Lower leg skin (tissue), 4 donors: ENCODE measurements around the gene FBH1. TPM values are rescaled to one million over a fixed set of nuclear protein-coding genes. Genes with fewer than 3 reads are reported as not detected.

Experiments
- DNase-seq, 2 donors: peaks; one replicate each; pipeline ENCODE4 v3.0.0-alpha.2; 2019; ENCODE audit warnings: low spot score in 2 of 2
- H3K4me3 ChIP-seq: fragments of 200-600 bp; sonication (generic); 2 replicates; pipeline ENCODE4 v1.5.1; 2017; ENCODE audit warnings: mild to moderate bottlenecking, low read depth; ENCODE audit not compliant: poor library complexity, severe bottlenecking
- POLR2A ChIP-seq, 2 donors: fragments of 450-650 bp; IDR thresholded peaks; one replicate each; pipeline ENCODE4 v1.6.1; 2016 to 2017; ENCODE audit warnings: antibody characterized with exemption in 2 of 2, mild to moderate bottlenecking in 1 of 2, moderate library complexity in 1 of 2
- WGBS, 2 donors: methylation state at CpG; one replicate each; pipeline ENCODE4 v1.1.5; 2018; 5-methylcytosine and 5-hydroxymethylcytosine counted together
- intact Hi-C: fragments of 100-400 bp; cut with DNase I; formaldehyde crosslinking; loops from one replicate; pipeline ENCODE4 v1.15.0; 2023; ENCODE audit warnings: low total_unique reads
- total RNA-seq, 4 donors: library from RNA; depleted of rRNA; stranded (reverse); fragments of >200 nt; gene quantifications; one replicate each; pipeline ENCODE4 v1.1.0, GENCODE V29; 2016
- TF ChIP-seq, protein P1 (sequence below), 3 donors: fragments of 450-650 bp; IDR thresholded peaks; one replicate each; pipeline ENCODE4 v1.5.1; 2016; ENCODE audit warnings: antibody characterized with exemption in 3 of 3, mild to moderate bottlenecking in 3 of 3, moderate library complexity in 2 of 3

The FBH1 gene
- total RNA-seq, 4 donors from 2014 or later = 76.0 to 100 (median 92.2) TPM

DNA sequence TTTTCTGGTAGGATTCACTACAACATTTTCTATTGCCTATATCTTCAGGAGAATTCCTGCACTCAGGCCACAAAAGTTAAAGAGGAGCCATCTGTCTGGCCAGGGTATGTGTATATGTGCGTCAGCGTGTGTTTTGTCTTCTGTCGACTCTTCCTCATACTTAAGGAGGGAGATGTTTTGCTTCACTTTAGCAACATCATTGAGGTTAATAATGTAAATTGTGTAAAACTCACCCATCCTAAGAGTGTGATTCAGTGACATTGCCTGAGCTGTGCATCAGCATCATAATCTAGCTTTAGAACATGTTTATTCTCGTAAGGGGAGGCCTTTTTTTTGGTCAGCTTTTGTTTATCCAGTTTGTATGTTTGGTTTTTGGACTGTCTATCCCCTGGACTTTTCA lies 23.7 kb downstream of the FBH1 start:
- TF ChIP-seq POLR2A (IDR thresholded peaks at IDR 0.05) = no peak
- H3K4me3 ChIP-seq = no peak overlapping the region
- no peak for DNase-seq
- intact Hi-C loops = no loop called here
- 95 to 96% methylated on average over 4 of the region's 4 CpGs for WGBS, 2 donors

DNA sequence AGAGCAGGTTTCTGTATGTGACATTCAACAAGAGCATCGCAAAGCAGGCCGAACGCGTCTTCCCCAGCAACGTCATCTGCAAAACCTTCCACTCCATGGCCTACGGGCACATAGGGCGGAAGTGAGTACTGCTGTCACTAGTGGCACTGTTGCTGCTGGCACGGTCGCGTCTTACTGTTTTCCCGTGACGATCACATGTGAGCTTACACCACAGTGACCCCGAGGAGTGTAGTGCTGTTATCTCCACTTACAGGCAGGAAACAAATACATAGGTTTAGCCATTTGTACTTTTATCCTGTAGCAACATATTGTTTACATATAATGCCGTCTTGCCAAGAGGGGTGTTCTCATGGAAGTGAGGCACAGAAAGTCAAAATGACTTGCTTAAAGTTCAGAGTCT lies 25.4 kb downstream of the FBH1 start:
- intact Hi-C loops = no loop called here
- no peak for TF ChIP-seq POLR2A (IDR thresholded peaks at IDR 0.05)
- TF ChIP-seq, protein P1, sequence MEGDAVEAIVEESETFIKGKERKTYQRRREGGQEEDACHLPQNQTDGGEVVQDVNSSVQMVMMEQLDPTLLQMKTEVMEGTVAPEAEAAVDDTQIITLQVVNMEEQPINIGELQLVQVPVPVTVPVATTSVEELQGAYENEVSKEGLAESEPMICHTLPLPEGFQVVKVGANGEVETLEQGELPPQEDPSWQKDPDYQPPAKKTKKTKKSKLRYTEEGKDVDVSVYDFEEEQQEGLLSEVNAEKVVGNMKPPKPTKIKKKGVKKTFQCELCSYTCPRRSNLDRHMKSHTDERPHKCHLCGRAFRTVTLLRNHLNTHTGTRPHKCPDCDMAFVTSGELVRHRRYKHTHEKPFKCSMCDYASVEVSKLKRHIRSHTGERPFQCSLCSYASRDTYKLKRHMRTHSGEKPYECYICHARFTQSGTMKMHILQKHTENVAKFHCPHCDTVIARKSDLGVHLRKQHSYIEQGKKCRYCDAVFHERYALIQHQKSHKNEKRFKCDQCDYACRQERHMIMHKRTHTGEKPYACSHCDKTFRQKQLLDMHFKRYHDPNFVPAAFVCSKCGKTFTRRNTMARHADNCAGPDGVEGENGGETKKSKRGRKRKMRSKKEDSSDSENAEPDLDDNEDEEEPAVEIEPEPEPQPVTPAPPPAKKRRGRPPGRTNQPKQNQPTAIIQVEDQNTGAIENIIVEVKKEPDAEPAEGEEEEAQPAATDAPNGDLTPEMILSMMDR (IDR thresholded peaks at IDR 0.05) = no peak
- no peak for DNase-seq
- 91 to 96% methylated on average over 14 of the region's 14 CpGs for WGBS, 2 donors
- no peak overlapping the region for H3K4me3 ChIP-seq

DNA sequence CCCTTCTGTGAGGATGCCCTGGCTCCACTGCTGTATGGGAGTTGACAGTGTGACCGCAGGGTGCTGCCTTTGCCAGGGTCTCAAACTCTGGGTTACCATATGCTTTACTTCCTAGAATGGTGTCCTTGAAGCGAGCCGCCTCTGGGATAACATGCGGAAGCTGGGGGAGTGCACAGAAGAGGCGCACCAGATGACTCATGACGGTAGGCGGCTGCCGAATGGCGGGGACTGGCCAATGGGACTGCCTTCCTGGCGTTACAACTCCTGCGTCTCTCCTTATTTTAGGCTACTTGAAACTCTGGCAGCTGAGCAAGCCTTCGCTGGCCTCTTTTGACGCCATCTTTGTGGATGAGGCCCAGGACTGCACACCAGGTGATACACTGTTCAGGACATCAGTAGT lies 27.3 kb downstream of the FBH1 start:
- TF ChIP-seq, protein P1 (IDR thresholded peaks at IDR 0.05) = no peak
- TF ChIP-seq POLR2A (IDR thresholded peaks at IDR 0.05) = no peak
- intact Hi-C loops = no loop called here
- WGBS, 2 donors = 95 to 97% methylated on average over 13 of the region's 13 CpGs
- DNase-seq = no peak
- H3K4me3 ChIP-seq = no peak overlapping the region

DNA sequence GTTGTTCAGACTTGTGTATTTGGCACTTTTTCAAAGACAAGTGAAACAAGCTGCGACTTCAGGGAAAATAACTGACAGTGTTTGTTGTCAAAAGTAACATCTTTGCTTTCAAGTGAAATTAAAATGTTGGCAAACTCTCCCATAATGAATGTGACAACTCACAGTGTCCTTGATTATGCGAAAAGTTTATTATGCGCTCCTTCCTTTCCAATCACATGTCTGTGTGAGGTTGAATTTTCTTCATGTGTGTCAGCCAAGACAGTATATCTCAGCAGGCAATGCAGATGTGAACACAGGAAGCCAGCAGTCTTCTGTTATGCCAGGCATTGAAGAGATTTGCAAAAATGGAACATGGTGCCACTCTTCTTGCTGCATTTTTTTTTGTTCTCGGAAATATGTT lies 28.7 kb downstream of the FBH1 start:
- no peak overlapping the region for H3K4me3 ChIP-seq
- no peak for DNase-seq
- TF ChIP-seq, protein P1 (IDR thresholded peaks at IDR 0.05) = no peak
- TF ChIP-seq POLR2A (IDR thresholded peaks at IDR 0.05) = no peak
- intact Hi-C loops = no loop called here
- WGBS, 2 donors = 55 to 68% methylated on average over 4 of the region's 4 CpGs

DNA sequence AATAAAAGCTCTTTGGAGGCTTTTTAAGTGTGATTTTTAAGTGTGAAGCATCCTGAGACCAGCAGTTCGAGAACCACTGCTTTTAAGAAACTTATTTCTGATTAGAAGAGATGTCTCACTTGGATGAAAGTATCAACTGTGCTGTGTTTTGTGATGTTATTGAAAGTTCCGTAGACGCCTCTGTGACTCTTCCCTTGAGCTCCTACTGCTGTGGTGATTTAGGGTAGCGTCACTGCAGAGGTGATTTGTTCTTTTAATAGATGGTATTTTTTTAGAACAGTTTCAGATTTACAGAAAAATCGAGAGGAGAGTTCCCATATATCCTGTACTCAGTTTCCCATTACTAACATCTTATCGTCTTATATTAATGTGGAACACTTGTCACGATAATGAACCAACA lies 29.5 kb downstream of the FBH1 start:
- H3K4me3 ChIP-seq = no peak overlapping the region
- no peak for DNase-seq
- TF ChIP-seq POLR2A (IDR thresholded peaks at IDR 0.05) = no peak
- TF ChIP-seq, protein P1 (IDR thresholded peaks at IDR 0.05) = no peak
- 95 to 96% methylated on average over 7 of the region's 7 CpGs for WGBS, 2 donors
- intact Hi-C loops = no loop called here

DNA sequence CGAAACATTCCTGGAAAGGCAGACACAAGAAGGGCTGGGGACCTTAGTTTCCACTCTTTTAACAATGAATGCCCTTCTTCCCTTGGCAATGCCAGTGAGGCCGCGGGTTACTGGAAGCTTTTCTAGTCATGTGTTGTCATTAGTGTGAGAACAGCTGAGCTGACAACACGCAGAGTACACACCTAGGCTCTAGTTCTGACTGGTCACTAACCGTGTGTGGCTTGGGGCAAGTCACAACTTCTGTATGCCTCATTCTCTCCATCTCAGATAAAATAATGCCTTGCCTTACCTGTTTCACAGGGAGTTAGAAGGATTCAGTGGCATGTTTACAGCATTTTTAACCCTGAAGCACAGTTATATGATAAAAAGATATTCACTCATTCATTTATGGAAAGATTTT lies 31.7 kb downstream of the FBH1 start:
- TF ChIP-seq, protein P1 (IDR thresholded peaks at IDR 0.05) = no peak
- TF ChIP-seq POLR2A (IDR thresholded peaks at IDR 0.05) = no peak
- H3K4me3 ChIP-seq = no peak overlapping the region
- 74 to 75% methylated on average over 5 of the region's 5 CpGs for WGBS, 2 donors
- intact Hi-C loops = no loop called here
- no peak for DNase-seq
